HCT116 (cell line): ENCODE data around the gene GOLGA6A. TPM values are rescaled to one million over a fixed set of nuclear protein-coding genes. Genes with fewer than 3 reads are reported as not detected.

Experiments used
- ATAC-seq: fragments of 200-7000 bp; cut with Tn5 transposase; 2 replicates; pipeline ENCODE4 v1.9.1; 2020; ENCODE audit warnings: mild to moderate bottlenecking, moderate library complexity
- BruUV-seq: library from RNA; stranded (reverse); fragments of 400-500 nt; replicated peaks from 2 replicates; lab custom pipeline; 2021; lab: Mats Ljungman, UMichigan
- CTCF ChIA-PET: fragments of 300-600 bp; sonication (Branson Sonifier 250); formaldehyde crosslinking; loops from one replicate; lab custom pipeline; 2021; ENCODE audit warnings: antibody characterized with exemption; lab: Charles Lee
- POLR2A ChIA-PET: fragments of 300-600, 350-600 bp; sonication (Branson Sonifier 250); formaldehyde crosslinking; loops from one replicate; lab custom pipeline; 2021; ENCODE audit warnings: antibody characterized with exemption; lab: Charles Lee
- RAD21 ChIA-PET, 2 experiments: fragments of 300-600 bp; sonication (Branson Sonifier 250); formaldehyde crosslinking; loops; one replicate each; lab custom pipeline; 2023; ENCODE audit warnings: low total read pairs in 2 of 2; ENCODE audit not compliant: uncharacterized antibody in 2 of 2, unreplicated experiment in 2 of 2, low non-redundant PET in 1 of 2; lab: Charles Lee
- DNase-seq: peaks from one replicate; pipeline ENCODE4 v3.0.0-alpha.2; 2010; ENCODE audit warnings: low read depth, low spot score
- H2AFZ ChIP-seq: fragments of 200-600 bp; shearing (Covaris generic), sonication (generic); 2 replicates; pipeline ENCODE4 v1.6.1; 2017; ENCODE audit warnings: low read depth, mixed run types, mixed read lengths, antibody characterized with exemption, low read length; ENCODE audit not compliant: poor library complexity, severe bottlenecking
- H3K27ac ChIP-seq: 2 replicates; pipeline ENCODE4 v1.5.1; 2012; ENCODE audit warnings: low read depth, low read length
- H3K27me3 ChIP-seq: fragments of 200-600 bp; sonication (generic); 2 replicates; pipeline ENCODE4 v1.6.1; 2016; ENCODE audit warnings: mixed run types, low read length, mixed read lengths; ENCODE audit not compliant: insufficient read depth
- H3K36me3 ChIP-seq, 2 experiments: fragments of 200-500 bp in 1 of 2; fragments of 200-600 bp in 1 of 2; sonication (Bioruptor generic) in 1 of 2; sonication (generic) in 1 of 2; 2 replicates each; pipeline versions ENCODE4 v1.5.1 to v1.6.1; 2014 to 2016; ENCODE audit warnings: low read length in 2 of 2, inconsistent platforms in 1 of 2, mixed read lengths in 1 of 2, mixed run types in 1 of 2; ENCODE audit not compliant: insufficient read depth in 2 of 2, control insufficient read depth in 1 of 2
- H3K4me1 ChIP-seq, 2 experiments: fragments of 200-600 bp in 1 of 2; sonication (generic) in 1 of 2; 2 replicates each; pipeline versions ENCODE4 v1.5.1 to v1.6.1; 2012 to 2017; ENCODE audit warnings: low read length in 2 of 2, inconsistent platforms in 1 of 2, mild to moderate bottlenecking in 1 of 2, mixed read lengths in 1 of 2, mixed run types in 1 of 2, moderate library complexity in 1 of 2; ENCODE audit not compliant: insufficient read depth in 2 of 2, control insufficient read depth in 1 of 2
- H3K4me2 ChIP-seq: fragments of 200-600 bp; sonication (generic); 2 replicates; pipeline ENCODE4 v1.6.1; 2017; ENCODE audit warnings: mixed run types, low read length, mixed read lengths
- H3K4me3 ChIP-seq, 2 experiments: fragments of 200-600 bp in 1 of 2; sonication (generic) in 1 of 2; replicated peaks in 1 of 2; 2 replicates each; pipeline ENCODE4 v1.5.1; 2011 to 2016; ENCODE audit warnings: low read length in 2 of 2, control low read depth in 1 of 2, low read depth in 1 of 2, mild to moderate bottlenecking in 1 of 2, mixed read lengths in 1 of 2, mixed run types in 1 of 2
- H3K79me2 ChIP-seq: fragments of 200-600 bp; sonication (generic); 2 replicates; pipeline ENCODE4 v1.6.1; 2017; ENCODE audit warnings: mild to moderate bottlenecking, mixed run types, low read length, moderate library complexity, mixed read lengths; ENCODE audit not compliant: insufficient read depth
- H3K9ac ChIP-seq: fragments of 200-600 bp; sonication (generic); 2 replicates; pipeline ENCODE4 v1.6.1; 2016; ENCODE audit warnings: low read length, mixed read lengths
- H3K9me2 ChIP-seq: fragments of 200-600 bp; sonication (generic), shearing (Covaris generic); 2 replicates; pipeline ENCODE4 v1.6.1; 2017; ENCODE audit warnings: mixed run types, mild to moderate bottlenecking, moderate library complexity; ENCODE audit not compliant: insufficient read depth
- H3K9me3 ChIP-seq, 2 experiments: fragments of 200-500 bp in 1 of 2; fragments of 200-600 bp in 1 of 2; sonication (Bioruptor generic) in 1 of 2; sonication (generic) in 1 of 2; 2 replicates each; pipeline ENCODE4 v1.6.1; 2014 to 2017; ENCODE audit warnings: low read length in 2 of 2, mixed read lengths in 2 of 2, inconsistent platforms in 1 of 2, low read depth in 1 of 2, mild to moderate bottlenecking in 1 of 2, mixed run types in 1 of 2, moderate library complexity in 1 of 2; ENCODE audit not compliant: control insufficient read depth in 1 of 2, insufficient read depth in 1 of 2
- H4K20me1 ChIP-seq: fragments of 200-600 bp; sonication (generic), shearing (Covaris generic); 2 replicates; pipeline ENCODE4 v1.6.1; 2017; ENCODE audit warnings: mixed run types, mild to moderate bottlenecking, moderate library complexity; ENCODE audit not compliant: insufficient read depth
- CBX3 ChIP-seq: IDR thresholded peaks from 2 replicates; pipeline ENCODE4 v1.6.1; 2012; ENCODE audit warnings: low read depth
- CTCF ChIP-seq, 3 experiments: fragments of 200-600 bp in 1 of 3; sonication (generic) in 1 of 3; IDR thresholded peaks in 2 of 3; conservative IDR thresholded peaks in 1 of 3; 2 replicates each; pipeline ENCODE4 v1.5.1; 2012 to 2017; ENCODE audit warnings: low read depth in 2 of 3, low read length in 2 of 3, antibody characterized with exemption in 1 of 3, borderline replicate concordance in 1 of 3, control low read depth in 1 of 3, mild to moderate bottlenecking in 1 of 3, mixed read lengths in 1 of 3, mixed run types in 1 of 3, moderate library complexity in 1 of 3; ENCODE audit not compliant: insufficient read depth in 1 of 3
- MAX ChIP-seq: IDR thresholded peaks from 2 replicates; pipeline ENCODE4 v1.6.1; 2012
- RAD21 ChIP-seq: IDR thresholded peaks from 2 replicates; pipeline ENCODE4 v1.6.1; 2012; ENCODE audit warnings: low read depth, mild to moderate bottlenecking
- REST ChIP-seq: IDR thresholded peaks from 2 replicates; pipeline ENCODE4 v1.6.1; 2012; ENCODE audit warnings: low read depth
- YY1 ChIP-seq: IDR thresholded peaks from 2 replicates; pipeline ENCODE4 v1.6.1; 2011; ENCODE audit warnings: low read length, low read depth, moderate library complexity, mild to moderate bottlenecking; ENCODE audit not compliant: insufficient replicate concordance; ENCODE audit errors: extremely low read depth
- intact Hi-C: fragments of 100-400 bp; cut with micrococcal nuclease; formaldehyde crosslinking; loops from 2 replicates; pipeline ENCODE4 v1.10.0; 2022
- total RNA-seq: library from RNA; stranded (reverse); gene quantifications from one replicate; pipeline ENCODE4 v1.2.1, GENCODE V29; 2021; ENCODE audit not compliant: unreplicated experiment

The GOLGA6A gene
- total RNA-seq, 1 experiment from 2014 or later: 0.39 TPM

GRCh38 chr15:74127954-74128784, 45.8 kb upstream of the GOLGA6A start (continued):
- TF ChIP-seq MAX (no peak), CBX3 (no peak)

- Histone ChIP-seq H3K4me3 (peak overlapping the region; percentile 32 to 33), H3K36me3 (no peaks in the 10 kb centered on the region), H3K9ac (no peak overlapping the region), H3K4me1 (peaks cover 0 to 9% of the 10 kb centered on the region in 2 experiments; a peak in 2 of 4 replicates), H4K20me1 (no peaks in the 10 kb centered on the region), H2AFZ (peak overlapping the region; percentile 93), H3K27me3 (no peaks in the 10 kb centered on the region), H3K27ac (no peak overlapping the region), H3K4me2 (peak overlapping the region; percentile 68), H3K9me2 (no peaks in the 10 kb centered on the region), H3K79me2 (no peaks in the 10 kb centered on the region), H3K9me3 (no peaks in the 10 kb centered on the region)
- ChIA-PET CTCF (interaction anchor here (1.0 to 2.7 kb wide), 3 partner anchors 176 to 193 kb away, joined by 4 to 21 read pairs (median 5); no protein-coding TSS in a partner anchor), POLR2A (no interaction called here), RAD21 (interaction anchor here (0.7 to 0.8 kb wide), 2 partner anchors 78 to 181 kb away, joined by 3 to 4 read pairs; no protein-coding TSS in a partner anchor)
- BruUV-seq: no TSS peak
- intact Hi-C loops: loop anchor here (1.0 to 5.0 kb wide), 4 partner anchors 155 to 193 kb away; no protein-coding TSS in a partner anchor
- DNase-seq: peak; percentile 69
- ATAC-seq: peak; percentile 100
- peak; percentile 48 for TF ChIP-seq YY1
- no peak for TF ChIP-seq REST
- peak; percentile 100 for TF ChIP-seq RAD21
- peak; percentile 83 to 99 (median 98) for TF ChIP-seq CTCF (IDR thresholded peaks at IDR 0.05 in 2 of 3, conservative IDR thresholded peaks at IDR 0.05 in 1 of 3; ENCODE audit: borderline replicate concordance in 1 of 3, insufficient read depth in 1 of 3, low read depth in 2 of 3, low read length in 2 of 3)
Measured at GRCh38 chr15:74127255-74127953, 45.1 kb upstream of the GOLGA6A start.
